Measurements from ENCODE around the gene TM7SF3.

Gene TM7SF3

GRCh38 chr12:27001663-27002062 lies 12.5 kb downstream of the TM7SF3 start:
- H3K36me3 ChIP-seq: peaks cover 0 to 33% (median 9%) of the 10 kb centered on the region in 3 donors
- intact Hi-C loops (cut with DNase I; ENCODE audit: low total_unique reads): no loop called here
- peaks cover 0 to 32% (median 10%) of the 10 kb centered on the region in 4 donors for H3K4me1 ChIP-seq
- no peaks in the 10 kb centered on the region for H3K27me3 ChIP-seq
- H3K4me3 ChIP-seq: no peak overlapping the region
- DNase-seq: no peak
- no peak for TF ChIP-seq CTCF (IDR thresholded peaks at IDR 0.05)
- H3K27ac ChIP-seq: no peak overlapping the region
- no peaks in the 10 kb centered on the region for H3K9me3 ChIP-seq

GRCh38 chr12:27000961-27001360 lies 13.2 kb downstream of the TM7SF3 start:
- Histone ChIP-seq H3K4me3 (no peak overlapping the region), H3K27me3 (no peaks in the 10 kb centered on the region), H3K9me3 (no peaks in the 10 kb centered on the region), H3K4me1 (peaks cover 0 to 26% (median 8%) of the 10 kb centered on the region in 4 donors), H3K36me3 (peaks cover 1 to 38% (median 12%) of the 10 kb centered on the region in 3 donors), H3K27ac (no peak overlapping the region)
- TF ChIP-seq CTCF (IDR thresholded peaks at IDR 0.05): no peak
- no peak for DNase-seq
- intact Hi-C loops (cut with DNase I; ENCODE audit: low total_unique reads): no loop called here

- DNase-seq: no peak
- TF ChIP-seq CTCF (IDR thresholded peaks at IDR 0.05): no peak
- Histone ChIP-seq H3K36me3 (peaks cover 28 to 78% (median 30%) of the 10 kb centered on the region in 3 donors), H3K27ac (no peak overlapping the region), H3K4me1 (no peaks in the 10 kb centered on the region), H3K9me3 (no peaks in the 10 kb centered on the region), H3K4me3 (no peak overlapping the region), H3K27me3 (no peaks in the 10 kb centered on the region)
- intact Hi-C loops (cut with DNase I; ENCODE audit: low total_unique reads): no loop called here
Measured at GRCh38 chr12:26997003-26997402, 17.2 kb downstream of the TM7SF3 start.

GRCh38 chr12:26995706-26996105 lies 18.5 kb downstream of the TM7SF3 start:
- no peak for DNase-seq
- TF ChIP-seq CTCF (IDR thresholded peaks at IDR 0.05): no peak
- H3K4me3 ChIP-seq: no peak overlapping the region
- no peaks in the 10 kb centered on the region for H3K27me3 ChIP-seq
- H3K36me3 ChIP-seq: peaks cover 28 to 81% (median 31%) of the 10 kb centered on the region in 3 donors
- no peaks in the 10 kb centered on the region for H3K4me1 ChIP-seq
- no peaks in the 10 kb centered on the region for H3K9me3 ChIP-seq
- intact Hi-C loops (cut with DNase I; ENCODE audit: low total_unique reads): no loop called here
- H3K27ac ChIP-seq: no peak overlapping the region

- no peak for DNase-seq
- no peak overlapping the region for H3K4me3 ChIP-seq
- no peaks in the 10 kb centered on the region for H3K9me3 ChIP-seq
- H3K27ac ChIP-seq: no peak overlapping the region
- no peak for TF ChIP-seq CTCF (IDR thresholded peaks at IDR 0.05)
- intact Hi-C loops (cut with DNase I; ENCODE audit: low total_unique reads): no loop called here
- peaks cover 28 to 88% (median 44%) of the 10 kb centered on the region in 3 donors for H3K36me3 ChIP-seq
- H3K27me3 ChIP-seq: no peaks in the 10 kb centered on the region
- no peaks in the 10 kb centered on the region for H3K4me1 ChIP-seq
Measured at GRCh38 chr12:26994109-26994508, 20.1 kb downstream of the TM7SF3 start.

- H3K4me1 ChIP-seq: peaks cover 0 to 10% (median 3%) of the 10 kb centered on the region in 4 donors
- no peak for TF ChIP-seq CTCF (IDR thresholded peaks at IDR 0.05)
- intact Hi-C loops (cut with DNase I; ENCODE audit: low total_unique reads): no loop called here
- peaks cover 31 to 76% (median 41%) of the 10 kb centered on the region in 3 donors for H3K36me3 ChIP-seq
- H3K27ac ChIP-seq: no peak overlapping the region
- H3K9me3 ChIP-seq: no peaks in the 10 kb centered on the region
- DNase-seq: no peak
- H3K4me3 ChIP-seq: no peak overlapping the region
- H3K27me3 ChIP-seq: no peaks in the 10 kb centered on the region
Measured at GRCh38 chr12:26991826-26992225, 22.4 kb downstream of the TM7SF3 start.
